Right lobe of liver (tissue), 4 donors: ENCODE results near the gene ARSG.

Experiments
- CTCF ChIP-seq, 4 donors: fragments of 200-600 bp in 3 of 4; fragments of 450-650 bp in 1 of 4; IDR thresholded peaks; one replicate each; pipeline versions ENCODE4 v1.5.1 to v1.8.0; 2016 to 2022; ENCODE audit warnings: antibody characterized with exemption in 4 of 4, mild to moderate bottlenecking in 2 of 4
- POLR2A ChIP-seq: fragments of 450-650 bp; IDR thresholded peaks from one replicate; pipeline ENCODE4 v1.6.1; 2017; ENCODE audit warnings: antibody characterized with exemption, mild to moderate bottlenecking
- donor health status: DM: no; HTN: no; CAD: no.
- donor health status: DM: no; HTN: no; CAD: no.
- donor health status: DM: no; HTN: yes; CAD: no.

- TF ChIP-seq CTCF (IDR thresholded peaks at IDR 0.05): no peak
- TF ChIP-seq POLR2A: no peak
These were observed 1.8 kb upstream of the ARSG start for GRCh38 chr17:68289473-68289872.
